Peyer's patch (tissue), 4 donors: ENCODE results near the gene MNAT1.

Experiments
- POLR2A ChIP-seq, 2 donors: fragments of 450-650 bp; IDR thresholded peaks; one replicate each; pipeline ENCODE4 v1.5.1; 2017; ENCODE audit warnings: antibody characterized with exemption in 2 of 2, mild to moderate bottlenecking in 2 of 2, moderate library complexity in 2 of 2
- TF ChIP-seq, protein P1 (sequence below), 6 experiments: fragments of 450-650 bp in 4 of 6; fragments of 200-600 bp in 2 of 6; sonication (generic) in 1 of 6; IDR thresholded peaks; one replicate each; pipeline ENCODE4 v1.5.1; 2017 to 2019; ENCODE audit warnings: antibody characterized with exemption in 6 of 6, mild to moderate bottlenecking in 3 of 6, moderate library complexity in 1 of 6

DNA sequence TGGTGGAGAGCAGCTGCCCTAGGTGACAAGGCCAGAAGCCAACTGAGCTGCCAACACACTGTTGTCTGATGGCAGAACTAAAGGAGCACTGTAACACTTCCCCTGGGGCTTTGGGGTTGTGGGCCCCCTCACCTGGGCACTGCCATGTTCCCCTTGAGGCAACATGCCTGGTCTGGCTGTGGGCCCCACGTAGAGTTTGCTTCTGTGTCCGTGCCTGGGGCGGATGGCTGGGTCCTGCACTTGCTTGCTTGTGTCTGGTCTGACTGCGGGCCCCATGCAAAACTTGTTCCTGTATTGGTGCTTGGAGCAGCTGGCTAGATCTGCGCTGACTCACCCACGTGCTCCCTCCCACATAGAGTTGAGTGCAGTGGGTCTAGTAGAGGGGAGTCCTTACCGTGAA is 78.4 kb downstream of the MNAT1 start:
- TF ChIP-seq, protein P1, sequence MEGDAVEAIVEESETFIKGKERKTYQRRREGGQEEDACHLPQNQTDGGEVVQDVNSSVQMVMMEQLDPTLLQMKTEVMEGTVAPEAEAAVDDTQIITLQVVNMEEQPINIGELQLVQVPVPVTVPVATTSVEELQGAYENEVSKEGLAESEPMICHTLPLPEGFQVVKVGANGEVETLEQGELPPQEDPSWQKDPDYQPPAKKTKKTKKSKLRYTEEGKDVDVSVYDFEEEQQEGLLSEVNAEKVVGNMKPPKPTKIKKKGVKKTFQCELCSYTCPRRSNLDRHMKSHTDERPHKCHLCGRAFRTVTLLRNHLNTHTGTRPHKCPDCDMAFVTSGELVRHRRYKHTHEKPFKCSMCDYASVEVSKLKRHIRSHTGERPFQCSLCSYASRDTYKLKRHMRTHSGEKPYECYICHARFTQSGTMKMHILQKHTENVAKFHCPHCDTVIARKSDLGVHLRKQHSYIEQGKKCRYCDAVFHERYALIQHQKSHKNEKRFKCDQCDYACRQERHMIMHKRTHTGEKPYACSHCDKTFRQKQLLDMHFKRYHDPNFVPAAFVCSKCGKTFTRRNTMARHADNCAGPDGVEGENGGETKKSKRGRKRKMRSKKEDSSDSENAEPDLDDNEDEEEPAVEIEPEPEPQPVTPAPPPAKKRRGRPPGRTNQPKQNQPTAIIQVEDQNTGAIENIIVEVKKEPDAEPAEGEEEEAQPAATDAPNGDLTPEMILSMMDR (IDR thresholded peaks at IDR 0.05) = no peak
- TF ChIP-seq POLR2A (IDR thresholded peaks at IDR 0.05) = no peak
